Glomerular visceral epithelial cell (primary cell): ENCODE measurements around the gene CAMSAP1.
A peak's percentile ranks its signal among the peaks of the same experiment; 100 is the strongest.

Experiments
- DNase-seq: peaks from one replicate; pipeline ENCODE4 v3.0.0-alpha.2; 2016; ENCODE audit errors: extremely low spot score

Gene CAMSAP1

GRCh38 chr9:135883410-135884089 lies 23.8 kb downstream of the CAMSAP1 start:
- no peak for DNase-seq

- no peak for DNase-seq
Measured at GRCh38 chr9:135882011-135882410, 25.3 kb downstream of the CAMSAP1 start.

- DNase-seq: no peak
Measured at GRCh38 chr9:135880438-135880837, 26.9 kb downstream of the CAMSAP1 start.

GRCh38 chr9:135879619-135880018 lies 27.7 kb downstream of the CAMSAP1 start:
- DNase-seq: no peak

- no peak for DNase-seq
Measured at GRCh38 chr9:135879237-135879601, 28.1 kb downstream of the CAMSAP1 start.

GRCh38 chr9:135878528-135879236 lies 28.7 kb downstream of the CAMSAP1 start:
- no peak for DNase-seq

- peak; percentile 60 for DNase-seq
Measured at GRCh38 chr9:135877791-135878527, 29.4 kb downstream of the CAMSAP1 start.

GRCh38 chr9:135876936-135877335 lies 30.4 kb downstream of the CAMSAP1 start:
- DNase-seq: no peak

GRCh38 chr9:135874859-135875258 lies 32.5 kb downstream of the CAMSAP1 start:
- no peak for DNase-seq

GRCh38 chr9:135869909-135870308 lies 37.4 kb downstream of the CAMSAP1 start:
- no peak for DNase-seq

- no peak for DNase-seq
Measured at GRCh38 chr9:135865531-135865930, 41.8 kb downstream of the CAMSAP1 start.

- peak; percentile 49 for DNase-seq
Measured at GRCh38 chr9:135864447-135865049, 42.8 kb downstream of the CAMSAP1 start.

- no peak for DNase-seq
Measured at GRCh38 chr9:135862809-135863208, 44.5 kb downstream of the CAMSAP1 start.

GRCh38 chr9:135858491-135859185 lies 48.7 kb downstream of the CAMSAP1 start:
- DNase-seq: no peak

- DNase-seq: no peak
Measured at GRCh38 chr9:135857843-135858242, 49.5 kb downstream of the CAMSAP1 start.

GRCh38 chr9:135857371-135857786 lies 50.0 kb downstream of the CAMSAP1 start:
- no peak for DNase-seq

GRCh38 chr9:135851748-135852147 lies 55.6 kb downstream of the CAMSAP1 start:
- no peak for DNase-seq

GRCh38 chr9:135850737-135851136 lies 56.6 kb downstream of the CAMSAP1 start:
- no peak for DNase-seq

GRCh38 chr9:135849181-135849580 lies 58.2 kb downstream of the CAMSAP1 start:
- DNase-seq: no peak

- DNase-seq: no peak
Measured at GRCh38 chr9:135848341-135849047, 58.9 kb downstream of the CAMSAP1 start.

- no peak for DNase-seq
Measured at GRCh38 chr9:135847833-135848232, 59.5 kb downstream of the CAMSAP1 start.
